Uterus (tissue), 2 donors: ENCODE results near the gene EIF1.

Source experiments
- CTCF ChIP-seq, 4 experiments: fragments of 200-600 bp in 2 of 4; fragments of 450-650 bp in 2 of 4; sonication (generic) in 2 of 4; IDR thresholded peaks; one replicate each; pipeline ENCODE4 v1.5.1; 2016 to 2019; ENCODE audit warnings: antibody characterized with exemption in 4 of 4, mild to moderate bottlenecking in 2 of 4, moderate library complexity in 1 of 4
- POLR2A ChIP-seq, 2 donors: fragments of 450-650 bp; IDR thresholded peaks; one replicate each; pipeline ENCODE4 v1.6.1; 2016; ENCODE audit warnings: antibody characterized with exemption in 2 of 2, mild to moderate bottlenecking in 1 of 2, moderate library complexity in 1 of 2

GRCh38 chr17:41647038-41647813, 41.5 kb upstream of the EIF1 start:
- TF ChIP-seq CTCF (IDR thresholded peaks at IDR 0.05): no peak
- no peak for TF ChIP-seq POLR2A (IDR thresholded peaks at IDR 0.05)
